ENCODE measurements around the gene ANAPC13.

GRCh38 chr3:134480546-134480945 lies 5.2 kb downstream of the ANAPC13 start:
- TF ChIP-seq CTCF (IDR thresholded peaks at IDR 0.05 in 2 of 3, conservative IDR thresholded peaks at IDR 0.05 in 1 of 3; ENCODE audit: borderline replicate concordance in 1 of 3, insufficient read depth in 1 of 3, low read depth in 2 of 3, low read length in 2 of 3), result no peak
- TF ChIP-seq EZH2phosphoT487 (IDR thresholded peaks at IDR 0.05; ENCODE audit: borderline replicate concordance), result no peak
- TF ChIP-seq REST (IDR thresholded peaks at IDR 0.05; ENCODE audit: low read depth), result no peak
- no peak for TF ChIP-seq FOSL1 (IDR thresholded peaks at IDR 0.05; ENCODE audit: low read depth)
- TF ChIP-seq EZH2 (IDR thresholded peaks at IDR 0.05), result no peak
- TF ChIP-seq POLR2A (IDR thresholded peaks at IDR 0.05; ENCODE audit: borderline replicate concordance, extremely low read depth, insufficient read depth, insufficient read length), result no peak
- no peak for TF ChIP-seq TCF7L2 (IDR thresholded peaks at IDR 0.05; ENCODE audit: borderline replicate concordance, extremely low read depth, insufficient read depth, insufficient read length)
- no peak for TF ChIP-seq YY1 (IDR thresholded peaks at IDR 0.05; ENCODE audit: extremely low read depth, insufficient replicate concordance, low read depth, low read length)

All from HCT116 (cell line).